SK-N-SH (cell line): ENCODE results near the gene INTS11. TPM values are rescaled to one million over a fixed set of nuclear protein-coding genes. Genes with fewer than 3 reads are reported as not detected.

Experiments
- CTCF ChIA-PET: fragments of 300-600, 350-600 bp; formaldehyde crosslinking; extraction: SDS; loops from one replicate; lab custom pipeline; 2021; lab: Yijun Ruan, JAX
- POLR2A ChIA-PET: fragments of 350-600 bp; sonication (Branson Sonifier 250); formaldehyde crosslinking; extraction: SDS; loops from one replicate; lab custom pipeline; 2020; ENCODE audit warnings: antibody characterized with exemption, inconsistent platforms; lab: Yijun Ruan, JAX
- DNase-seq: peaks from one replicate; pipeline ENCODE4 v3.0.0; 2012
- H2AFZ ChIP-seq: fragments of 200-600 bp; sonication (generic); 2 replicates; pipeline ENCODE4 v1.8.1; 2016; ENCODE audit warnings: antibody characterized with exemption, mild to moderate bottlenecking, low read depth
- H3F3A ChIP-seq: fragments of 200-600 bp; sonication (generic); replicated peaks from 2 replicates; pipeline ENCODE3; 2016; ENCODE audit warnings: antibody characterized with exemption, mild to moderate bottlenecking; ENCODE audit not compliant: insufficient read depth
- H3K27ac ChIP-seq, 2 experiments: fragments of 200-500 bp in 1 of 2; fragments of 200-600 bp in 1 of 2; sonication (Bioruptor generic) in 1 of 2; sonication (generic), shearing (Covaris generic) in 1 of 2; 2 replicates each; pipeline versions ENCODE4 v1.5.1 to v1.6.1; 2014 to 2016; ENCODE audit warnings: low read depth in 2 of 2, inconsistent platforms in 1 of 2, low read length in 1 of 2, mild to moderate bottlenecking in 1 of 2, mixed read lengths in 1 of 2
- H3K27me3 ChIP-seq: fragments of 200-600 bp; sonication (generic), shearing (Covaris generic); 2 replicates; pipeline ENCODE4 v1.6.1; 2016; ENCODE audit warnings: mixed run types; ENCODE audit not compliant: insufficient read depth
- H3K36me3 ChIP-seq, 2 experiments: fragments of 200-500 bp in 1 of 2; fragments of 200-600 bp in 1 of 2; sonication (Bioruptor generic) in 1 of 2; sonication (generic) in 1 of 2; replicated peaks in 1 of 2; 2 replicates each; pipeline versions ENCODE3 to v1.5.1; 2014 to 2016; ENCODE audit warnings: low read length in 1 of 2, mild to moderate bottlenecking in 1 of 2; ENCODE audit not compliant: insufficient read depth in 2 of 2, control insufficient read depth in 1 of 2
- H3K4me1 ChIP-seq, 2 experiments: fragments of 200-500 bp in 1 of 2; fragments of 200-600 bp in 1 of 2; sonication (Bioruptor generic) in 1 of 2; sonication (generic), shearing (Covaris generic) in 1 of 2; 2 replicates each; pipeline versions ENCODE4 v1.5.1 to v1.6.1; 2014 to 2016; ENCODE audit warnings: low read depth in 1 of 2, low read length in 1 of 2, mixed run types in 1 of 2; ENCODE audit not compliant: insufficient read depth in 2 of 2, control insufficient read depth in 1 of 2
- H3K4me2 ChIP-seq: fragments of 200-600 bp; sonication (generic), shearing (Covaris generic); 2 replicates; pipeline ENCODE4 v1.6.1; 2017; ENCODE audit warnings: mixed run types
- H3K4me3 ChIP-seq, 2 experiments: fragments of 200-500 bp in 1 of 2; fragments of 200-600 bp in 1 of 2; sonication (Bioruptor generic) in 1 of 2; sonication (generic), shearing (Covaris generic) in 1 of 2; 2 replicates each; pipeline versions ENCODE4 v1.5.1 to v1.8.1; 2014 to 2016; ENCODE audit warnings: low read depth in 2 of 2, inconsistent platforms in 1 of 2, low read length in 1 of 2, mild to moderate bottlenecking in 1 of 2, mixed read lengths in 1 of 2, moderate library complexity in 1 of 2
- H3K79me2 ChIP-seq: fragments of 200-600 bp; sonication (generic); 2 replicates; pipeline ENCODE4 v1.8.1; 2017; ENCODE audit warnings: mild to moderate bottlenecking; ENCODE audit not compliant: insufficient read depth
- H3K9ac ChIP-seq: fragments of 200-600 bp; sonication (generic); 2 replicates; pipeline ENCODE4 v1.6.1; 2017; ENCODE audit warnings: mixed run types
- H3K9me2 ChIP-seq: fragments of 200-600 bp; sonication (generic); 2 replicates; pipeline ENCODE4 v1.6.1; 2017; ENCODE audit warnings: mixed run types
- H3K9me3 ChIP-seq: fragments of 200-600 bp; sonication (generic); 2 replicates; pipeline ENCODE4 v1.6.1; 2017; ENCODE audit warnings: mixed run types, mild to moderate bottlenecking, moderate library complexity
- H4K20me1 ChIP-seq: fragments of 200-600 bp; sonication (generic); 2 replicates; pipeline ENCODE4 v1.6.1; 2017; ENCODE audit warnings: mild to moderate bottlenecking, mixed run types; ENCODE audit not compliant: insufficient read depth
- CTCF ChIP-seq: fragments of 200-600 bp; sonication (generic); IDR thresholded peaks from 2 replicates; pipeline ENCODE4 v1.6.1; 2017; ENCODE audit warnings: antibody characterized with exemption, mild to moderate bottlenecking, moderate library complexity
- FOSL2 ChIP-seq: IDR thresholded peaks from 2 replicates; pipeline ENCODE4 v1.4.0; 2012; ENCODE audit warnings: low read depth, mild to moderate bottlenecking, moderate library complexity, borderline replicate concordance
- FOXM1 ChIP-seq: IDR thresholded peaks from 2 replicates; pipeline ENCODE4 v1.4.0; 2012; ENCODE audit warnings: low read depth, mild to moderate bottlenecking
- GABPA ChIP-seq: IDR thresholded peaks from 2 replicates; pipeline ENCODE4 v1.4.0; 2012; ENCODE audit warnings: low read depth, mild to moderate bottlenecking
- IRF3 ChIP-seq: fragments of 150-350 bp; IDR thresholded peaks from 2 replicates; pipeline ENCODE4 v1.6.1; 2016; ENCODE audit warnings: mild to moderate bottlenecking, low read depth, low read length
- MAX ChIP-seq: IDR thresholded peaks from 2 replicates; pipeline ENCODE4 v1.4.0; 2012; ENCODE audit warnings: low read depth
- MEF2A ChIP-seq: IDR thresholded peaks from 2 replicates; pipeline ENCODE4 v1.4.0; 2012; ENCODE audit warnings: low read depth, borderline replicate concordance
- MXI1 ChIP-seq: IDR thresholded peaks from 2 replicates; pipeline ENCODE4 v1.6.1; 2012; ENCODE audit warnings: mild to moderate bottlenecking, low read depth, low read length, improper control_type of control experiment
- NFIC ChIP-seq: IDR thresholded peaks from 2 replicates; pipeline ENCODE4 v1.4.0; 2012; ENCODE audit warnings: borderline replicate concordance
- POLR2AphosphoS5 ChIP-seq: IDR thresholded peaks from 2 replicates; pipeline ENCODE4 v1.6.1; 2012; ENCODE audit warnings: low read depth, low read length
- RAD21 ChIP-seq: IDR thresholded peaks from 2 replicates; pipeline ENCODE4 v1.6.1; 2012; ENCODE audit warnings: mild to moderate bottlenecking, low read length
- RFX5 ChIP-seq: IDR thresholded peaks from 2 replicates; pipeline ENCODE4 v1.6.1; 2012; ENCODE audit warnings: mild to moderate bottlenecking, improper control_type of control experiment, low read length
- SMC3 ChIP-seq: IDR thresholded peaks from 2 replicates; pipeline ENCODE4 v1.6.1; 2012; ENCODE audit warnings: low read depth, low read length, improper control_type of control experiment
- TAF1 ChIP-seq: IDR thresholded peaks from 2 replicates; pipeline ENCODE4 v1.6.1; 2012; ENCODE audit warnings: low read depth, mild to moderate bottlenecking, low read length, moderate library complexity, borderline replicate concordance
- TCF12 ChIP-seq: IDR thresholded peaks from 2 replicates; pipeline ENCODE4 v1.4.0; 2012
- TEAD4 ChIP-seq: IDR thresholded peaks from 2 replicates; pipeline ENCODE4 v1.4.0; 2012; ENCODE audit warnings: mild to moderate bottlenecking, borderline replicate concordance; ENCODE audit not compliant: insufficient read depth
- USF1 ChIP-seq: IDR thresholded peaks from 2 replicates; pipeline ENCODE4 v1.4.0; 2012; ENCODE audit warnings: low read depth, borderline replicate concordance
- ZBTB33 ChIP-seq: IDR thresholded peaks from 2 replicates; pipeline ENCODE4 v1.4.0; 2012; ENCODE audit warnings: low read depth, borderline replicate concordance
- WGBS: methylation state at CpG from one replicate; pipeline ENCODE4 v1.1.6; 2017; ENCODE audit warnings: low lambda C conversion rate; 5-methylcytosine and 5-hydroxymethylcytosine counted together
- polyA plus RNA-seq, 3 experiments: library from polyadenylated mRNA; depleted of rRNA; stranded (reverse); fragments of >200 nt; gene quantifications; 2 replicates each; pipeline ENCODE4 v1.2.3, GENCODE V29; 2012

Gene INTS11
- polyA plus RNA-seq, 1 of the 3 experiments (the other 2 are of a cell fraction), result 137 TPM

- no peaks in the 10 kb centered on the region for H3K9me2 ChIP-seq
- H2AFZ ChIP-seq, result no peak overlapping the region
- peak; percentile 79 for DNase-seq
- no peak overlapping the region for H3K4me3 ChIP-seq
- H3K36me3 ChIP-seq, result peaks cover 0 to 18% of the 10 kb centered on the region in 2 experiments
- H3K4me2 ChIP-seq, result no peak overlapping the region
- H3K27ac ChIP-seq, result no peak overlapping the region
- peaks cover 0 to 7% of the 10 kb centered on the region in 2 experiments; a peak in 1 of 4 replicates for H3K4me1 ChIP-seq
- WGBS, result 96% methylated on average over 33 of the region's 94 CpGs
- ChIA-PET CTCF (interaction anchor here (7.3 kb wide), 1 partner anchor 173 kb away, joined by 131 read pairs; no protein-coding TSS in a partner anchor), POLR2A (no interaction called here)
- no peaks in the 10 kb centered on the region for H3K9me3 ChIP-seq
- no peaks in the 10 kb centered on the region for H3K27me3 ChIP-seq
- no peak overlapping the region for H3K9ac ChIP-seq
- no peaks in the 10 kb centered on the region for H3F3A ChIP-seq
- H4K20me1 ChIP-seq, result no peaks in the 10 kb centered on the region
- no peaks in the 10 kb centered on the region for H3K79me2 ChIP-seq
- TF ChIP-seq MEF2A, result no peak
- TF ChIP-seq USF1, result no peak
- no peak for TF ChIP-seq FOXM1
- TF ChIP-seq RFX5, result no peak
- no peak for TF ChIP-seq POLR2AphosphoS5
- no peak for TF ChIP-seq TEAD4
- no peak for TF ChIP-seq TAF1
- no peak for TF ChIP-seq CTCF
- no peak for TF ChIP-seq GABPA
Observed at GRCh38 chr1:1293263-1294249, 30.9 kb downstream of the INTS11 start.

GRCh38 chr1:1292851-1293250 is 31.6 kb downstream of the INTS11 start:
- Histone ChIP-seq H3K36me3 (peaks cover 0 to 18% of the 10 kb centered on the region in 2 experiments), H3K9ac (no peak overlapping the region), H3K4me1 (peaks cover 0 to 6% of the 10 kb centered on the region in 2 experiments; a peak in 1 of 4 replicates), H3K79me2 (no peaks in the 10 kb centered on the region), H3K9me3 (no peaks in the 10 kb centered on the region), H4K20me1 (no peaks in the 10 kb centered on the region), H3K27me3 (no peaks in the 10 kb centered on the region), H3K4me2 (no peak overlapping the region), H3K4me3 (no peak overlapping the region), H2AFZ (no peak overlapping the region), H3K27ac (no peak overlapping the region), H3K9me2 (no peaks in the 10 kb centered on the region), H3F3A (no peaks in the 10 kb centered on the region)
- ChIA-PET CTCF (interaction anchor here (1.1 to 7.3 kb wide), 7 partner anchors 9 to 312 kb away, joined by 4 to 131 read pairs (median 6); partner anchors contain the start of gene PERM1), POLR2A (interaction anchor here (1.5 kb wide), 1 partner anchor 10 kb away, joined by 4 read pairs; no protein-coding TSS in a partner anchor)
- 80% methylated on average over 2 of the region's 18 CpGs for WGBS
- no peak for DNase-seq
- TF ChIP-seq USF1 (no peak), NFIC (no peak), FOSL2 (no peak), GABPA (no peak), MXI1 (no peak), SMC3 (no peak), MAX (no peak), TAF1 (no peak), TEAD4 (no peak), ZBTB33 (no peak), IRF3 (no peak), TCF12 (no peak), RAD21 (no peak)
